NCI-H226 (cell line): Measurements from ENCODE around the gene NPC1L1.

Experiments
- DNase-seq: peaks from one replicate; pipeline ENCODE4 v3.0.0-alpha.2; 2015

Gene NPC1L1

GRCh38 chr7:44469461-44470134 lies 71.5 kb downstream of the NPC1L1 start:
- no peak for DNase-seq

DNA sequence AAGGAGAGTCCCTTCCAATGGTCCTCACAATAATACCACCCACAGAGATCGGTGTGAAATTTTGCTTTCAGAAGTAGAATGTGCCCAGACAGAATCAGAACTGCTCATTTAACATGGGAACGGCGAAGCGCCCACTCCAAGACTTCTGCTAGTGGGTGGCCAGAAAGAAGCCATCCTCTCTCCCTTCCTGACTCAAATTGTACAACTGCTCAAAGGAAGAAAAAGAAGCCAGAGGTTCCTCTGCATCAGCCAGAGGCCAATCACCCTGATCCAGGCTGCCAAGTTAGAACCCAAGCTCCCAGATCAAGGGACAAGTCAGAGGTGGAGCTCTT lies 73.9 kb downstream of the NPC1L1 start:
- DNase-seq: no peak

DNA sequence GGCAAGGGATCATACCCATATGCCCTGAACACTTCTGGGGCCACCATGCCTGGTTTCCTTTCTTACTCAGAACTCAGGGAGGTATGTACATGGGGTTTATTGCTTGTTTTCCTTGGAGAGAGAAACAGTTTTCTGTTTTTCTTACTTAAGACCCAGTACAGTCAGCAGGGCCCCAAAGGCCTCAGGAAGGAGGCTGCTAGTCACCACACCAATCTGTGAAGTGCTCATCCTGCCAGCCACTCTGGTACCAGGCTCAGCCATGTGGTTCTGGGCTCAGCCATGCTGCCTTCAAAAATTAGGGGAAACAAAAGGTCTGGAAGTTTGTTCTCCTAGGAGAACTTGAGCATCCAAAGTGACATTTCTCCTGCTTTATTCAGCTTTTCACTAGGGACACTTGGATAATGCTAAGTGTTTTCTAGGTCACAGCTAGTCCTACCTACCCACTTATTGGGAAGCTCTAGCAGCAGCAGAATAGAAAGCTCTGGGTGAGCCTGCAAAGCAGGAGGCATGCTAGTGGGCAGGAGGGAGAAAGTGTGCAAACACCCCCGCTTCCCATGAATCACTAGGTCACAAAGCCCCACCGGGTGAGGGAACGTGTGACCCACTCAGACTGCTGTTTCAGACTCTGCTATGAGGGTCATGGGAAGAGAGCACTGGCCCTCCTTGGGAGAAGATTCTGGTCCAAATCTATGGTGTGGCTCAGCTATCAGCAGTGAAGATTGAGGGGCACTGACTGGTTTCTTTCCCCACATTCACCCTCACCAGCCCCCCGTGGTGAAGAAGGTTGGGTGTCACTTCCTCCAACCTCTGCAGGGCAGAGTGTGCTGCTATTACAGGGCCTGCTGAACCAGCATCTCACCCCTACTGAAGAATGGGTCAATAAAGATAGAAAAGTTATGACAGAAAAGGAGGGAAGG lies 74.6 kb downstream of the NPC1L1 start:
- no peak for DNase-seq

DNA sequence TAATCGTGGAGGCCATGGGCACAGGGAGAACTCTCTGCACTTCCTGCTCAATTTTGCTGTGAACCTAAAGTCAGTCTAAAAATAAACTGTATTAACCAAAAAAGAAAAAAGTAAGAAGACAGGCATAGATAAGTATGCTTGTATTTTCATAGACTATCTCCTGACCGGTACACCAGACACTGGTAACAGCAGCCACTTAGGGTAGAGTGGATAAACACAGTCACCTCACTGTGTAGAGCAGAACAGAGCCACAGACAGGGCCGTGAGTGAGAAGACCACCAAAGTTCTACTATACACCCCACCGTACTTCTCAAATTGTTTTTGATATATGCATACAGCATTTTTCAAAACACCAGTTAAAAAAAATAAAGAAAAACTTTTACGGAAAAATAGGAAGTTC lies 75.6 kb downstream of the NPC1L1 start:
- DNase-seq: no peak

DNA sequence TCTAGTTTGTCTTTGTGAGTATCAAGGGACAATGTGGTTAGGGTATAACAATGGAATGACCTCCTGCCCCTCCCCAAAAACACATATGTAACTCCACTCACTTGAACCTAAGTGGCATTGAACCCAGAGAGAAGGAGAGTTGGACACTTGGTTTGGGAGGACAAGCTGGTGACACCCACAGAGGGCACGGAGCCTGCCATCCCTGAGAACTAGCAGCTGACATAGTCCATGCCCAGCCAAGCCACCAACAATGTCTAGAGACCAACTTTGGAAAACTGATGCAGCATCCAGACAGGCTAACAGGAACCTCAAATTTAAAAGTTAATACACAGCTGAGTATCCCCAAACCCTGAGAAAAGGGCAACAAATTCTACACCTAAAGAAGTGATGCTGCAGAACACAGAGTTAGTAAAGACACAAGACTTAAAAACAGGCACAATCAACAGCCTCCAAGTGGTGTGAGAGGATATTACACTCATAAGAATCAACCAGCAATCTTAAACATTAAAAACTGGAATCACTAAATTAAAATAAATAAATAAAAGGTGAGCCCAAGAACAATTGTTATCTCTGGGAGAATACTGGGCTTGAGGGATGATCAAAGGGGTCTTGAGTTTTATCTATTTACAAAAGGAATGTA lies 77.8 kb downstream of the NPC1L1 start:
- no peak for DNase-seq
